HG02623 (cell line): ENCODE data around the gene IL23A.
A peak's percentile ranks its signal among the peaks of the same experiment; 100 is the strongest.

Source experiments
- ATAC-seq: cut with Tn5 transposase; IDR thresholded peaks from one replicate; pipeline ENCODE4 v1.9.1; 2021; ENCODE audit warnings: moderate library complexity; ENCODE audit not compliant: unreplicated experiment

Gene IL23A

GRCh38 chr12:56359851-56360767 is 21.4 kb downstream of the IL23A start, which contains the start of gene STAT2:
STAT2 (minus strand) TSS chr12:56360107; CDS start chr12:56356571, 3,536 bp downstream.
- peak; percentile 94 for ATAC-seq

DNA sequence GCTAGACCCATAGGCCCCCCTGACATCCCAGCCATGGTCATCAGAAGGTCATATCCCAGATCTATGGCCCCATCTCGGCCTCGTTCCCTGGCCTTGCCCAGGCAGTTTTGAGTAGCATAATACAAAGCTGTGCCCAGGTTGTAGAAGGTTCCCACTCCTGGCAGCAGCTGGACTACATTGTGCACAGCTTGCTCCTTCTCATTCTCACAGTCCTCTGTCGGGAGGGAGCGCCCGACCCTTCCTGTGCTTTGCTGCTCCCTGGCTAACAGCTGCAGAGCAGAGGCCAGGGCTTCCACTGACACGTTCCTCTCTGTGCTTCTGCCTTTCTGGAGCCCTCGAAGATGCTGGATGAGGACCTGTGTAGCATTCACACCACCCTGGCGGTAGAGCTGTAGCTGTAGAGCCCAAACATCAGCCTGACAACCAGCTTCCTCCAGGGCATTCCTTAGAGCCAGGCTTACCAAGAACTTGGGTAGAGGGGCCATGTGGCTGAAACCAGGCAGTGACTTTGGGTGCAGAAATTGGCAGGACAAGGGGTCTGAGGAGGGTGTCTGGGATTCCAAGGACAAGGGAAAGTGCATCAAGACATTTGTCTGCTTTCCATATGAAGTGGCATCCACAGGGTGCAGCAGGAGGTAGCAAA is 22.9 kb downstream of the IL23A start:
- no peak for ATAC-seq

DNA sequence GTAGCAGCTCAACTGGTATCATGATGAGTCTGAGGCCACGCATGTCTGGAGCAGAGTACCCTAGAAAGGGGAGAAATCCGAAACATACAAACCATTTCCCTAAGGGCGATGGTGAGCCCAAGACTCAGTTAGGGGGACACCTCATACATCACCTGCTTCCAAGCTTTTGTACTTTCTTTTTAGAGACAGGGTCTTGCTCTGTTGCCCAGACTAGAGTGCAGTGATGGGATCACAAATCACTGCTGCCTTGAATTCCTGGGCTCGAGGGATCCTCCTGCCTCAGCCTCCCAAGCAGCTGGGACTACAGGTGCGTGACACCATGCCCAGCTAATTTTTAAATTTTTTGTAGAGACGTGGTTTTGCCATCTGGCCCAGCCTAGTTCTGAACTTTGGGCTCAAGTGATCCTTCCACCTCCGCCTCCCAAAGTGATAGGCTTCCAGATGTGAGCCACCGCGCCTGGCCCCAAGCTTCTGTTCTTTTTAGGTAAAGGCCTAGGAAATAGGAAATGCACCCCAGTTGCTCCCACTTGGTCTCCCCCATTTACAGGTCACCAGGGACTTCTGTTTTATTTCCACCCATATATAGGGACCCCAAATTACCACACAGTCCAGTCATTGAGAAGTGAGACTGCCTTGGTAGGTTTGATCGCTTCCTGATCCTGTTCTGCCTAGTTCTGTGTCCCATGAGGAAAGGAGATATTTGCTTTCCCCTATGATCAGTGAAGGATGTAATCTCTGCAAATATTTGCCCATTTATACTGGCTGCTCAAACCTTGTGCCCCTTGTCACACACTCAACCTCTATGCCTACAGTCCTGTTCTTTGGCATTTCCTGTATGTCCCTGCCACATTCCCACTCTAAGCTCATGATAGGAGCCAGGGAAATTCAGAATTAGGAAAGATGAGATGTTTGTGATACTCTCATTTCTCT is 23.7 kb downstream of the IL23A start, which contains the start of gene APOF:
Gene APOF (minus strand): TSS at position 728 of the 930 bp plus-strand sequence. CDS start 112 bp downstream, at position 616.
- no peak for ATAC-seq

DNA sequence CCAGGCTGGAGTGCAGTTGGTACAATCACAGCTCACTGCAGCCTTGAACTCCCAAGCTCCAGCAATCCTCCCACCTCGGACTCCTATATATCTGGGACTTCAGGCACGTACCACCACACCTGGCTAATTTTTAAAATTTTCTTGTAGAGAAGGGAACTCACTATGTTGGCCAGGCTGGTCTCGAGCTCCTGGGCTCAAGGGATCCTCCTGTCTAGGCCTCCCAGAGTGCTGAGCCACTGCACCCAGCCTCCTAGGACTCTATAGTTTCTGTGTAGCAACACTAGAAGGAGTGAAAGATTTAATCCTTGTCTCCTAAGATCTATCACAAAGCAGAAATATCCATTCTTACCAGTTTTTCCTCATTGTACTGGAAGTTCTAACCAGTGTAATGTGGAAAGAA is 28.3 kb downstream of the IL23A start:
- ATAC-seq, result no peak

DNA sequence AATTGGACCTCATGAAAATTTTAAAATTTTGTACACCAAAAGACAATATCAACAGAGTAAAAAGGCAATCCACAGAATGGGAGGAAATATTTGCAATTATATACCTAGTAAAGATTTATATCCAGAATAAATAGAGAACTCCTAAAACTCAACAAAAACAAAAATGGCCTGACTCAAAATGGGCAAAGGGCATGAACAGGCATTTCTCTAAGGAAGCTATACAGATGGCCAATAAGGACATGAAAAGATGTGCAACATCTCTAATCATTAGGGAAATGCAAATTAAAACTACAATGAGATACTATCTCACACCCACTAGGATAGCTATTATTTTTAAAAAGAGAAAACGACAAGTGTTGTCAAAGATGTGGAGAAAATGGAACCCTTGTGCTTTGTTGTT is 34.8 kb downstream of the IL23A start:
- no peak for ATAC-seq

DNA sequence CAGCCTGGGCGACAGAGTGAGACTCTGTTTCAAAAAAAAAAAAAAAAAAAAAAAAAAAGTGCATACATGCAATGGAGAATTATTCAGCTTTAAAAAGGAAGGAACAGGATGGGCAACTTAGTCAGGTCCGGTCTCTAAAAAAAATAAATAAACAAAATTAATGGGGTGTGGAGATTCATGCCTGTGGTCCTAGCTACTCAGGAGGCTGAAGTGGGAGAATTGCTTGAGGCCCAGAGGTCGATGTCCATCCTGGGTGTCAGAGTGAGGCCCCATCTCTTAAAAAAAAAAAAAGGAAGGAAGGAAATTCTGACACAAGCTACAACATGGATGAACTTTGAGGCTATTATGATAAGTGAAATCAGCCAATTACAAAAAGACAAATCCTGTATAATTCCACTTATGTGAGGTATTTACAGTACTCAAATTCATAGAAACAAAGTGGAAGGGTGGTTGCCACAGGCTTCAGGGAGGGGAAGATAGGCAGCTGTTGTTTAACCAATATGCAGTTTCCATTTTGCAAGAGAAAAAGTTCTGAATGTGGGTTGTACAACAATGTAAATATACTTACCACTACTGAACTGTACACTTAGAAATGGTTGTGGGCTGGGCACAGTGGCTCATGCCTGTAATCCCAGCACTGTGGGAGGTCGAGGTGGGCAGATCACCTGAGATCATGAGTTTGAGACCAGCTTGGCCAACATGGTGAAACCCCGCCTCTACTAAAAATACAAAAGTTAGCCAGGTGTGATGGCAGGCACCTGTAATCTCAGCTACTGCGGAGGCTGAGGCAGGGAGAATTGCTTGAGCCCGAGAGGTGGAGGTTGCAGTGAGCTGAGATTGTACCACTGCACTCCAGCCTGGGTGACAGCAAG is 36.3 kb downstream of the IL23A start:
- ATAC-seq, result peak; percentile 32

- peak; percentile 48 for ATAC-seq
Observed at GRCh38 chr12:56375598-56376434, 37.1 kb downstream of the IL23A start.

DNA sequence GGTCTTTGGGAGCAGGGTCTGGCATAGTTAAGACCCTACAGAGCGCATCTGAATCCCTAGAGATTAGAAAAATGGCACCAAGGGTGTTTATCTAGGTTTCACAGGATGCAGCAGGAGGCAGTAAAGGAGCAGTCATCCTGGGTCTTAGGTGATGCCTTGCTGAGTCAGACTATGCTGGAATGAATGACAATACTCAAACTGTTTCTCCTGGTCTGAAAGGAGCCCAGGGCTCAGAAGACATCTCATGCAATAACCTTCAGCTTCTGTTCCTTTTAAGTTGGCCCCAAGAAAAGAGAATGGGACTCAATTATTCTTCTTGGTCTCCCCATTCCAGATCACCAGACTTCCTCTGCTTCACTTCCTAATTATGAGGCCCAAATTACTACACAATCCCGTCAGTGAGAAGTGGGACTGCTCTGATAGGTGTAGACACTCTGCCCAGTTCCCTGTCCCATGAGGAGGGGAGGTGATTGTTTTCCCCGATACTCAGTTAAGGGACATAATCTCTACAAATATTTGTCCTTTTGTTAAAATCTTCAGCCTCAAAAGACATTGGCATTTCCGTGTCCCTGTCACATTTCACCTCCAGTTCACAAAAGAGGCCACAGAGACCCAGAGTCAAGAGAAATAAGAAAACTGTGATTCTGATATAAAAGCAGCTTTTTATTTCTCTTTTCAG is 38.8 kb downstream of the IL23A start:
- no peak for ATAC-seq

GRCh38 chr12:56377989-56378316 is 39.3 kb downstream of the IL23A start:
- no peak for ATAC-seq

DNA sequence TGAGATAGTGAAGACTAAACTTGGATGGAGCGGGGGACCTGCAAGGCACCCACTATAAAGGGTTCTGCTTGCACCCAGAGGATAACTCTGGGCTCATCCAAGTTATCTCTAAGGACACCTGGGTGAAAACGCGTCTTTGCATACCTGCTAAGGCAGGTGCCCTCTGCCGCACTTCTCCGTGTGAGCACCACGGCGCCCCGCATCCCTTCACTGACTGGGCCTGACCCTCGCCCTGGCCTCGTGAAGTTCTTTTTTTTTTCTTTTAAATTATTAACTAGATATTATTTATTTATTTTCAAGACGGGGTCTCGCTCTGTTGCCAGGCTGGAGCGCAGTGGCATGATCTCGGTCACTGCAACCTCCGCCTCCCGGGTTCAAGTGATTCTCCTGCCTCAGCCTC is 43.9 kb downstream of the IL23A start:
- ATAC-seq, result no peak

DNA sequence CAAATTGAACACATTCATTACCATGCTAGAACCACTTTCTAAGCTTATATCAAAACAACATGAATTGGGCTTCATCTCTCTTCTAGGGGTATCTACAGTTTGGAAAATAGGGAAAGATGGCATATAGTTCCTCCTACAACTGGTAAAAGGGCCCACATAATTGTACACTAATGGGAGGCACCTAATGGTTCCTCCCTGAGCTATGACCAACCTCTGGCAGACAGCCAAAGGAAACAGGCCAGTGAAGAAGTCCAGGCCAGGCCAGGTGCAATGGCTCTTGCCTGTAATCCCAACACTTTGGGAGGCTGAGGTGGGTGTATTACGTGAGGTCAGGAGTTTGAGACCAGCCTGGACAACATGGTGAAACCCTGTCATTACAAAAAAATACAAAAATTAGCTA is 47.2 kb downstream of the IL23A start:
- ATAC-seq, result no peak

DNA sequence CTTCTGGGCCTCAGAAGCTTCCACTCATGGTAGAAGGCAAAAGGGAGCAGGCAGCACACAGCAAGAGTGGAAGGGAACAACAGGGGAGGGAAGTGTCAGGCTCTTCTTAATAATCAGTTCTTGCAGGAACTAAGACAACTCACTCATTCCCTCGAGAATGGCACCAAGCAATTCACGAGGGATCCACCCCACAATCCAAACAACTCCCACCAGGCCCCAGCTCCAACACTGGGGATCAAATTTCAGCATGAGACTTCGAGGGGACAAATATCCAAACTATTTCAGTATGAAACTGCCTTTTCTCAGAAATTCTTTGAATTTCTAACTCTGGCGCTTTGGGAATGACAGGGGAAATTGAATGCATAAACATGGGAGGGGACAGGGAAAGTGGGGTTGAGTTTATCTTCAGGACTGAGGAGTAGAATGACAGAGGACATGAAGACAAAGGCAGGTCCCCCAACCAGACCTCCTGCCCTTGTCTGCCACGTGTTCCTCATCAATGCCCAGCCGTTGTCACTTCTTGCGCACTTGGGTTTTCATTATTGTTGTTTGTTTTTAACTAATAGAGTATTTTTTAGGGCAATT is 48.6 kb downstream of the IL23A start:
- no peak for ATAC-seq

GRCh38 chr12:56389412-56389811 is 50.7 kb downstream of the IL23A start:
- no peak for ATAC-seq
